Prostate gland (tissue), 2 donors: ENCODE data around the gene GZF1. TPM values are rescaled to one million over a fixed set of nuclear protein-coding genes. Genes with fewer than 3 reads are reported as not detected.

ENCODE experiments used
- DNase-seq: peaks from one replicate; pipeline ENCODE4 v3.0.0-alpha.2; 2019; ENCODE audit warnings: low spot score
- H3K27ac ChIP-seq, 2 donors: fragments of 200-600 bp; sonication (generic); 2 replicates each; pipeline ENCODE4 v1.5.1; 2017 to 2019
- H3K27me3 ChIP-seq: fragments of 200-600 bp; sonication (generic); replicated peaks from 2 replicates; pipeline ENCODE4 v1.5.1; 2019; ENCODE audit not compliant: insufficient read depth
- H3K36me3 ChIP-seq, 2 donors: fragments of 200-600 bp; sonication (generic); 1 replicate in 1 of 2; 2 replicates in 1 of 2; pipeline versions ENCODE4 v1.5.1 to v1.8.1; 2017 to 2019
- H3K4me1 ChIP-seq: fragments of 200-600 bp; sonication (generic); replicated peaks from 2 replicates; pipeline ENCODE4 v1.5.1; 2019
- H3K4me3 ChIP-seq, 2 donors: fragments of 200-600 bp; sonication (generic); 2 replicates each; pipeline ENCODE4 v1.5.1; 2017 to 2019
- H3K9me3 ChIP-seq: fragments of 200-600 bp; sonication (generic); 2 replicates; pipeline ENCODE4 v1.5.1; 2017
- CTCF ChIP-seq, 4 experiments: fragments of 200-600 bp in 2 of 4; fragments of 450-650 bp in 2 of 4; sonication (generic) in 2 of 4; IDR thresholded peaks; 1 replicate in 3 of 4; 2 replicates in 1 of 4; pipeline ENCODE4 v1.5.1; 2016 to 2019; ENCODE audit warnings: antibody characterized with exemption in 4 of 4, mild to moderate bottlenecking in 2 of 4, moderate library complexity in 2 of 4
- POLR2A ChIP-seq: fragments of 450-650 bp; IDR thresholded peaks from one replicate; pipeline ENCODE4 v1.6.1; 2016; ENCODE audit warnings: antibody characterized with exemption, mild to moderate bottlenecking
- POLR2AphosphoS5 ChIP-seq: sonication (generic); formaldehyde crosslinking; IDR thresholded peaks from one replicate; pipeline ENCODE4 v1.6.1; 2017; ENCODE audit warnings: antibody characterized with exemption
- WGBS: methylation state at CpG from one replicate; pipeline ENCODE4 v1.1.5; 2018; 5-methylcytosine and 5-hydroxymethylcytosine counted together
- intact Hi-C: fragments of 100-400 bp; cut with DNase I; formaldehyde crosslinking; loops from one replicate; pipeline ENCODE4 v1.14.2; 2022
- total RNA-seq, 2 donors: library from RNA; depleted of rRNA; stranded (reverse); fragments of >200 nt; gene quantifications; one replicate each; pipeline ENCODE4 v1.1.0, GENCODE V29; 2016

The GZF1 gene
- total RNA-seq, 2 donors from 2014 or later: 9.4 to 45.3 TPM

GRCh38 chr20:23350904-23351838 lies 10.8 kb upstream of the GZF1 start:
- Histone ChIP-seq H3K4me1 (peaks cover 8% of the 10 kb centered on the region), H3K27me3 (no peaks in the 10 kb centered on the region), H3K4me3 (peak overlapping the region; percentile 88 to 89), H3K27ac (peak overlapping the region; percentile 96 to 99), H3K36me3 (no peaks in the 10 kb centered on the region), H3K9me3 (no peaks in the 10 kb centered on the region)
- intact Hi-C loops: loop anchor here (1.0 to 10.0 kb wide), 2 partner anchors 68 to 1704 kb away; partner anchors contain the start of gene ACSS1
- under 1% methylated on average over 60 of the region's 64 CpGs for WGBS
- TF ChIP-seq CTCF (IDR thresholded peaks at IDR 0.05): no peak
- TF ChIP-seq POLR2AphosphoS5: peak; percentile 3
- TF ChIP-seq POLR2A: peak; percentile 12
- peak; percentile 29 for DNase-seq

GRCh38 chr20:23356203-23356602 lies 5.8 kb upstream of the GZF1 start:
- Histone ChIP-seq H3K9me3 (no peaks in the 10 kb centered on the region), H3K4me3 (no peak overlapping the region), H3K27ac (no peak overlapping the region), H3K4me1 (peaks cover 8% of the 10 kb centered on the region), H3K27me3 (no peaks in the 10 kb centered on the region), H3K36me3 (no peaks in the 10 kb centered on the region)
- no peak for DNase-seq
- 66% methylated on average over 27 of the region's 27 CpGs for whole genome bisulfite sequencing
- intact Hi-C loops: loop anchor here (10.0 kb wide), 1 partner anchor 1699 kb away; the partner anchor contains the start of gene ACSS1
- TF ChIP-seq CTCF (IDR thresholded peaks at IDR 0.05): no peak
- TF ChIP-seq POLR2A: no peak
- no peak for TF ChIP-seq POLR2AphosphoS5

- under 1% methylated on average over 64 of the region's 71 CpGs for WGBS
- no peaks in the 10 kb centered on the region for H3K27me3 ChIP-seq
- DNase-seq: peak; percentile 100
- TF ChIP-seq POLR2A (peak; percentile 68), POLR2AphosphoS5 (peak; percentile 99), CTCF (IDR thresholded peaks at IDR 0.05) (peak in 2 of 4 experiments; percentile 37 to 44)
- peak overlapping the region; percentile 50 to 60 for H3K4me3 ChIP-seq
- H3K9me3 ChIP-seq: no peaks in the 10 kb centered on the region
- peak overlapping the region; percentile 86 to 95 for H3K27ac ChIP-seq
- no peaks in the 10 kb centered on the region for H3K36me3 ChIP-seq
- intact Hi-C loops: loop anchor here (10.0 kb wide), 1 partner anchor 1697 kb away; the partner anchor contains the start of gene ACSS1
- H3K4me1 ChIP-seq: peaks cover 2% of the 10 kb centered on the region
These were observed 4.0 kb upstream of the GZF1 start for GRCh38 chr20:23357767-23358562.

GRCh38 chr20:23358563-23358906 lies 3.4 kb upstream of the GZF1 start:
- Histone ChIP-seq H3K4me1 (peaks cover 8% of the 10 kb centered on the region), H3K27me3 (no peaks in the 10 kb centered on the region), H3K36me3 (no peaks in the 10 kb centered on the region), H3K27ac (peak overlapping the region; percentile 86 to 95), H3K9me3 (no peaks in the 10 kb centered on the region), H3K4me3 (peak overlapping the region; percentile 50 to 60)
- intact Hi-C loops: loop anchor here (10.0 kb wide), 1 partner anchor 1696 kb away; the partner anchor contains the start of gene ACSS1
- no peak for TF ChIP-seq POLR2AphosphoS5
- TF ChIP-seq POLR2A: no peak
- no peak for TF ChIP-seq CTCF (IDR thresholded peaks at IDR 0.05)
- no peak for DNase-seq
- WGBS: 13% methylated on average over 6 of the region's 6 CpGs
